Sigmoid colon (tissue), 4 donors: ENCODE results near the gene GLIPR2.

ENCODE experiments used
- POLR2AphosphoS5 ChIP-seq, 4 donors: sonication (generic); formaldehyde crosslinking; IDR thresholded peaks; one replicate each; pipeline ENCODE4 v1.6.1; 2017; ENCODE audit warnings: antibody characterized with exemption in 4 of 4
- TF ChIP-seq, protein P1 (sequence below), 4 experiments: fragments of 450-650 bp in 3 of 4; fragments of 200-600 bp in 1 of 4; IDR thresholded peaks; one replicate each; pipeline ENCODE4 v1.5.1; 2016 to 2019; ENCODE audit warnings: antibody characterized with exemption in 4 of 4, mild to moderate bottlenecking in 3 of 4, moderate library complexity in 2 of 4

GRCh38 chr9:36213387-36213786, 76.9 kb downstream of the GLIPR2 start:
- TF ChIP-seq POLR2AphosphoS5 (IDR thresholded peaks at IDR 0.05), result no peak
- TF ChIP-seq, protein P1, sequence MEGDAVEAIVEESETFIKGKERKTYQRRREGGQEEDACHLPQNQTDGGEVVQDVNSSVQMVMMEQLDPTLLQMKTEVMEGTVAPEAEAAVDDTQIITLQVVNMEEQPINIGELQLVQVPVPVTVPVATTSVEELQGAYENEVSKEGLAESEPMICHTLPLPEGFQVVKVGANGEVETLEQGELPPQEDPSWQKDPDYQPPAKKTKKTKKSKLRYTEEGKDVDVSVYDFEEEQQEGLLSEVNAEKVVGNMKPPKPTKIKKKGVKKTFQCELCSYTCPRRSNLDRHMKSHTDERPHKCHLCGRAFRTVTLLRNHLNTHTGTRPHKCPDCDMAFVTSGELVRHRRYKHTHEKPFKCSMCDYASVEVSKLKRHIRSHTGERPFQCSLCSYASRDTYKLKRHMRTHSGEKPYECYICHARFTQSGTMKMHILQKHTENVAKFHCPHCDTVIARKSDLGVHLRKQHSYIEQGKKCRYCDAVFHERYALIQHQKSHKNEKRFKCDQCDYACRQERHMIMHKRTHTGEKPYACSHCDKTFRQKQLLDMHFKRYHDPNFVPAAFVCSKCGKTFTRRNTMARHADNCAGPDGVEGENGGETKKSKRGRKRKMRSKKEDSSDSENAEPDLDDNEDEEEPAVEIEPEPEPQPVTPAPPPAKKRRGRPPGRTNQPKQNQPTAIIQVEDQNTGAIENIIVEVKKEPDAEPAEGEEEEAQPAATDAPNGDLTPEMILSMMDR (IDR thresholded peaks at IDR 0.05), result no peak
